ENCODE measurements around the gene PRSS33.

DNA sequence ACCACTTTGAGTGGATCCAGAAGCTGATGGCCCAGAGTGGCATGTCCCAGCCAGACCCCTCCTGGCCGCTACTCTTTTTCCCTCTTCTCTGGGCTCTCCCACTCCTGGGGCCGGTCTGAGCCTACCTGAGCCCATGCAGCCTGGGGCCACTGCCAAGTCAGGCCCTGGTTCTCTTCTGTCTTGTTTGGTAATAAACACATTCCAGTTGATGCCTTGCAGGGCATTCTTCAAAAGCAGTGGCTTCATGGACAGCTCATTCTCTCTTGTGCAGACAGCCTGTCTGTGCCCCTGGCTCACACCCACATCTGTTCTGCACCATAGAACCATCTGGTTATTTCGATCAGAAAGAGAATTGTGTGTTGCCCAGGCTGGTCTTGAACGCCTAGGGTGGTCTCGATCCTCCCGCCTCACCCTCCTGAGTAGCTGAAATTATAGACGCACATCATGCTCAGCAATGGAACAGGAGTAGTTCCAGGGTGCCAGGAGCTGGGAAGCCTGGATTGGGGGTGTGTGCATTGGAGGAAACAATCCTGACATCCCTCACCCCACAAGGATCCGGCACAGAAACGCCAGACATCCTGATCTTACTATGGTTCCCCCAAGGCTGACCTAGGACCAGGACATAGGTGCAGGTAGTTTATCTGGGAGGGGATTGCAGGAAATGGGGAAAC is 34.3 kb upstream of the PRSS33 start:
- TF ChIP-seq, protein P1, sequence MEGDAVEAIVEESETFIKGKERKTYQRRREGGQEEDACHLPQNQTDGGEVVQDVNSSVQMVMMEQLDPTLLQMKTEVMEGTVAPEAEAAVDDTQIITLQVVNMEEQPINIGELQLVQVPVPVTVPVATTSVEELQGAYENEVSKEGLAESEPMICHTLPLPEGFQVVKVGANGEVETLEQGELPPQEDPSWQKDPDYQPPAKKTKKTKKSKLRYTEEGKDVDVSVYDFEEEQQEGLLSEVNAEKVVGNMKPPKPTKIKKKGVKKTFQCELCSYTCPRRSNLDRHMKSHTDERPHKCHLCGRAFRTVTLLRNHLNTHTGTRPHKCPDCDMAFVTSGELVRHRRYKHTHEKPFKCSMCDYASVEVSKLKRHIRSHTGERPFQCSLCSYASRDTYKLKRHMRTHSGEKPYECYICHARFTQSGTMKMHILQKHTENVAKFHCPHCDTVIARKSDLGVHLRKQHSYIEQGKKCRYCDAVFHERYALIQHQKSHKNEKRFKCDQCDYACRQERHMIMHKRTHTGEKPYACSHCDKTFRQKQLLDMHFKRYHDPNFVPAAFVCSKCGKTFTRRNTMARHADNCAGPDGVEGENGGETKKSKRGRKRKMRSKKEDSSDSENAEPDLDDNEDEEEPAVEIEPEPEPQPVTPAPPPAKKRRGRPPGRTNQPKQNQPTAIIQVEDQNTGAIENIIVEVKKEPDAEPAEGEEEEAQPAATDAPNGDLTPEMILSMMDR (IDR thresholded peaks at IDR 0.05), result no peak
- no peak for TF ChIP-seq POLR2A (IDR thresholded peaks at IDR 0.05)
